Endothelial cell (in vitro differentiated cells): ENCODE measurements around the gene RPL41. TPM values are rescaled to one million over a fixed set of nuclear protein-coding genes. Genes with fewer than 3 reads are reported as not detected.
A peak's percentile ranks its signal among the peaks of the same experiment; 100 is the strongest.

Experiments
- DNase-seq: peaks from one replicate; pipeline ENCODE4 v3.0.0; 2021; ENCODE audit warnings: low spot score
- H3K27ac Mint-ChIP-seq: one replicate; pipeline ENCODE4 v1.8.0; 2021; ENCODE audit warnings: mixed read lengths, inconsistent platforms; ENCODE audit not compliant: unreplicated experiment
- H3K27me3 Mint-ChIP-seq: one replicate; pipeline ENCODE4 v1.8.0; 2021; ENCODE audit warnings: mild to moderate bottlenecking, moderate library complexity, mixed read lengths, inconsistent platforms; ENCODE audit not compliant: unreplicated experiment
- H3K36me3 Mint-ChIP-seq: one replicate; pipeline ENCODE4 v1.8.0; 2021; ENCODE audit warnings: mild to moderate bottlenecking, low read depth, mixed read lengths, inconsistent platforms; ENCODE audit not compliant: unreplicated experiment
- H3K4me1 Mint-ChIP-seq: one replicate; pipeline ENCODE4 v1.8.0; 2021; ENCODE audit warnings: mild to moderate bottlenecking, mixed read lengths, inconsistent platforms; ENCODE audit not compliant: unreplicated experiment
- H3K4me3 Mint-ChIP-seq: one replicate; pipeline ENCODE4 v1.8.0; 2021; ENCODE audit warnings: mild to moderate bottlenecking, mixed read lengths, inconsistent platforms; ENCODE audit not compliant: unreplicated experiment
- H3K9me3 Mint-ChIP-seq: one replicate; pipeline ENCODE4 v1.8.0; 2021; ENCODE audit warnings: mixed read lengths, inconsistent platforms; ENCODE audit not compliant: unreplicated experiment
- total RNA-seq: library from RNA; stranded (reverse); fragmentation: NEBNext Ultra II Directional; extraction: Animal tissue kit (Norgen Biotek cat#: 25700); gene quantifications from one replicate; pipeline ENCODE4 v1.2.1, GENCODE V29; 2021; ENCODE audit not compliant: unreplicated experiment
- TF ChIP-seq, protein P1 (sequence below): fragments of 200-600 bp; sonication (generic); IDR thresholded peaks from one replicate; pipeline ENCODE4 v1.5.0; 2021; ENCODE audit warnings: antibody characterized with exemption; ENCODE audit not compliant: unreplicated experiment

Gene RPL41
- total RNA-seq, 1 donor from 2014 or later, result 3,242 TPM

DNA sequence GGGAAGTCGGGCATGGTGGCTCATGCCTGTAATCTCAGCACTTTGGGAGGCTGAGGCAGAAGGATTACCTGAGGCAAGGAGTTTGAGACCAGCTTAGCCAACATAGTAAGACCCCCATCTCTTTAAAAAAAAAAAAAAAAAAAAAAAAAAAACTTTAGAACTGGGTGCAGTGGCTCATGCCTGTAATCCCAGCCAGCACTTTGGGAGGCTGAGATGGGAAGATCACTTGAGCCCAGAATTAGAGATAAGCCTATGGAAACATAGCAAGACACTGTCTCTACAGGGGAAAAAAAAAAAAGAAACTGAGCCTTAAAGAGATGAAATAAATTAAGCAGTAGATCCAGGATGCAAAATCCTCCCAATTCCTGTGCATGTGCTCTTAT lies 13.8 kb upstream of the RPL41 start:
- H3K27ac Mint-ChIP-seq, result peak overlapping the region; percentile 78
- H3K4me1 Mint-ChIP-seq, result peaks cover 27% of the 10 kb centered on the region
- DNase-seq, result no peak
- peaks cover 3% of the 10 kb centered on the region for H3K27me3 Mint-ChIP-seq
- no peaks in the 10 kb centered on the region for H3K9me3 Mint-ChIP-seq
- H3K36me3 Mint-ChIP-seq, result peaks cover 11% of the 10 kb centered on the region
- TF ChIP-seq, protein P1, sequence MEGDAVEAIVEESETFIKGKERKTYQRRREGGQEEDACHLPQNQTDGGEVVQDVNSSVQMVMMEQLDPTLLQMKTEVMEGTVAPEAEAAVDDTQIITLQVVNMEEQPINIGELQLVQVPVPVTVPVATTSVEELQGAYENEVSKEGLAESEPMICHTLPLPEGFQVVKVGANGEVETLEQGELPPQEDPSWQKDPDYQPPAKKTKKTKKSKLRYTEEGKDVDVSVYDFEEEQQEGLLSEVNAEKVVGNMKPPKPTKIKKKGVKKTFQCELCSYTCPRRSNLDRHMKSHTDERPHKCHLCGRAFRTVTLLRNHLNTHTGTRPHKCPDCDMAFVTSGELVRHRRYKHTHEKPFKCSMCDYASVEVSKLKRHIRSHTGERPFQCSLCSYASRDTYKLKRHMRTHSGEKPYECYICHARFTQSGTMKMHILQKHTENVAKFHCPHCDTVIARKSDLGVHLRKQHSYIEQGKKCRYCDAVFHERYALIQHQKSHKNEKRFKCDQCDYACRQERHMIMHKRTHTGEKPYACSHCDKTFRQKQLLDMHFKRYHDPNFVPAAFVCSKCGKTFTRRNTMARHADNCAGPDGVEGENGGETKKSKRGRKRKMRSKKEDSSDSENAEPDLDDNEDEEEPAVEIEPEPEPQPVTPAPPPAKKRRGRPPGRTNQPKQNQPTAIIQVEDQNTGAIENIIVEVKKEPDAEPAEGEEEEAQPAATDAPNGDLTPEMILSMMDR, result no peak
- H3K4me3 Mint-ChIP-seq, result no peak overlapping the region

DNA sequence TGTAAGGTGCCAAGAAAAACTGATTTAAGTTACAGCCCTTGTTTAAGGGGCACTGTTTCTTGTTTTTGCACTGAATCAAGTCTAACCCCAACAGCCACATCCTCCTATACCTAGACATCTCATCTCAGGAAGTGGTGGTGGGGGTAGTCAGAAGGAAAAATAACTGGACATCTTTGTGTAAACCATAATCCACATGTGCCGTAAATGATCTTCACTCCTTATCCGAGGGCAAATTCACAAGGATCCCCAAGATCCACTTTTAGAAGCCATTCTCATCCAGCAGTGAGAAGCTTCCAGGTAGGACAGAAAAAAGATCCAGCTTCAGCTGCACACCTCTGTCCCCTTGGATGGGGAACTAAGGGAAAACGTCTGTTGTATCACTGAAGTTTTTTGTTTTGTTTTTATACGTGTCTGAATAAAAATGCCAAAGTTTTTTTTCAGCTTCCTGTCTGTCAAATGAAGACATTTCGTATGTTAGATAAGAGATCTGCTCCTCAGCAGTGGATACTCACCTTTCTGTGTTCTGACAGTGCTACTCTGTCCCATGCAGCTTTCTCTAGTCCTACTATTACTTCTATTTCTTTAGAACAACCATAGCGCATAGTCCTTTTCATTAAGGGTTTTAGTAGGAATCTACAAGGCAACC lies 13.2 kb upstream of the RPL41 start:
- peaks cover 5% of the 10 kb centered on the region for H3K27me3 Mint-ChIP-seq
- peak overlapping the region; percentile 100 for H3K4me3 Mint-ChIP-seq
- no peak for DNase-seq
- peaks cover 11% of the 10 kb centered on the region for H3K36me3 Mint-ChIP-seq
- peaks cover 27% of the 10 kb centered on the region for H3K4me1 Mint-ChIP-seq
- no peaks in the 10 kb centered on the region for H3K9me3 Mint-ChIP-seq
- TF ChIP-seq, protein P1, result no peak
- H3K27ac Mint-ChIP-seq, result peak overlapping the region; percentile 78

DNA sequence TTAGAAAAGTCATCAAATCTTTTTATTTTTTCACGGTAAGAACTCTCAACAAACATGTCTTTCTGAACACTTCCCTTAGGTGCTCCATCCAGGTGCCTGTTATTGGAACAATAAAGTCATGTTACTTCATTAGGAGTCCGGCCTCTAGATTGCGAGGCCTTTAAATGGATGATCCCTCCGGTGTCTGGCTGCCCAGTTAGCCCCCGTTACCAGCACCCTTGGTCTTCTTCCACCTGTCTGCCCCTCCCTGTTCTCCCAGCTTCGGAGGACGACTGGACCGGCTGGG lies 12.7 kb upstream of the RPL41 start:
- Mint-ChIP-seq H3K4me3 (peak overlapping the region; percentile 100), H3K27ac (peak overlapping the region; percentile 93), H3K4me1 (peaks cover 27% of the 10 kb centered on the region), H3K27me3 (peaks cover 6% of the 10 kb centered on the region), H3K36me3 (peaks cover 11% of the 10 kb centered on the region), H3K9me3 (no peaks in the 10 kb centered on the region)
- no peak for DNase-seq
- TF ChIP-seq, protein P1, result no peak

DNA sequence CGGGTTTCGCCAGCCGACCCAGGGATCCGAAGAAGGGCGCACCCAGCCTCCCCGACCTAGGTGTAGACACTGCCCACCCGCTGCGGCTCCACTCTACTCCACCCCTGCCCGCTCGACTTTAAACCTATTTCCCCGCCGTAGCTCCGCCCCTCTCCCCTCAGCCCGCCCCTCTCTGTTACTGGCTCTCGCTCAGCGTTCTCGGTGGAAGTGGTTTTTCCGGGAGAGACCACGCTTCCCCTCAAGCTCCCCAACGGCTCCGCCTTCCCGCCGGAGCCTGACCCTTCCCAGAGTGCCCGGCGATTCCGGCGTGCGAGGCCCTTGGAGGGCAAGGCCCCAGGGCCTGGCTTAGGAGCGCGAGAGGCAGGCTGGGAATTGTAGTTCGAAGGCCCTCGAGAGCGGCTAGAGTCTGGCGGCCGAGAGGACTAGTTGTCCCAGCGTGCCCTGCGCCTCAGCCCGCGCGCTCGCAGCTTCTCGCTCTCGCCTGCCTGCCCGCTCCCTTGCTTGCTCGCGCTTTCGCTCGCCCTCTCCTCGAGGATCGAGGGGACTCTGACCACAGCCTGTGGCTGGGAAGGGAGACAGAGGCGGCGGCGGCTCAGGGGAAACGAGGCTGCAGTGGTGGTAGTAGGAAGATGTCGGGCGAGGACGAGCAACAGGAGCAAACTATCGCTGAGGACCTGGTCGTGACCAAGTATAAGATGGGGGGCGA lies 12.2 kb upstream of the RPL41 start, which contains the start of gene PA2G4:
TSS of gene PA2G4 (plus strand) at position 451 of the 706 bp plus-strand sequence. CDS start at position 630, 179 bp downstream.
- H3K27me3 Mint-ChIP-seq, result peaks cover 6% of the 10 kb centered on the region

More for the DNA sequence above, 12.2 kb upstream of the RPL41 start, which contains the start of gene PA2G4:
- H3K4me3 Mint-ChIP-seq, result peak within 1 kb of the TSS; percentile 100
- TF ChIP-seq, protein P1, result no peak
- H3K4me1 Mint-ChIP-seq, result peaks cover 27% of the 10 kb centered on the region
- no peaks in the 10 kb centered on the region for H3K9me3 Mint-ChIP-seq
- peak within 1 kb of the TSS; percentile 93 for H3K27ac Mint-ChIP-seq
- peaks cover 11% of the 10 kb centered on the region for H3K36me3 Mint-ChIP-seq
- DNase-seq, result peak; percentile 97
